WTC11 (cell line): ENCODE data around the gene RGS9.

Experiments used
- ATF6 ChIP-seq: sonication (generic); formaldehyde crosslinking; IDR thresholded peaks from 2 replicates; pipeline ENCODE4 v1.8.1; 2023; ENCODE audit warnings: mild to moderate bottlenecking, missing genetic modification reagents
- CDX4 ChIP-seq: fragments of 250-450 bp; sonication (Bioruptor Pico); IDR thresholded peaks from 2 replicates; pipeline ENCODE4 v1.9.0; 2021; ENCODE audit warnings: moderate library complexity, mild to moderate bottlenecking, inconsistent platforms, borderline replicate concordance
- CTCF ChIP-seq: fragments of 200-600 bp; IDR thresholded peaks from 2 replicates; pipeline ENCODE4 v1.8.0; 2022; ENCODE audit warnings: antibody characterized with exemption
- FOXK1 ChIP-seq: sonication (generic); formaldehyde crosslinking; IDR thresholded peaks from 2 replicates; pipeline ENCODE4 v1.8.0; 2022; ENCODE audit warnings: mild to moderate bottlenecking, moderate library complexity, missing genetic modification reagents
- MAX ChIP-seq: sonication (generic); formaldehyde crosslinking; IDR thresholded peaks from 2 replicates; pipeline ENCODE4 v1.8.0; 2022; ENCODE audit warnings: mild to moderate bottlenecking, missing genetic modification reagents
- MXD4 ChIP-seq: fragments of 250-450 bp; sonication (Bioruptor Pico); IDR thresholded peaks from 2 replicates; pipeline ENCODE4 v1.8.0; 2021; ENCODE audit warnings: mild to moderate bottlenecking, moderate library complexity, borderline replicate concordance
- SP1 ChIP-seq: sonication (generic); formaldehyde crosslinking; conservative IDR thresholded peaks from 2 replicates; pipeline ENCODE4 v1.8.1; 2022; ENCODE audit warnings: missing genetic modification reagents
- TEAD4 ChIP-seq: sonication (generic); formaldehyde crosslinking; IDR thresholded peaks from 2 replicates; pipeline ENCODE4 v1.8.0; 2022; ENCODE audit warnings: mild to moderate bottlenecking, missing genetic modification reagents
- ZNF512 ChIP-seq: sonication (generic); formaldehyde crosslinking; IDR thresholded peaks from 2 replicates; pipeline ENCODE4 v1.8.1; 2022; ENCODE audit warnings: missing genetic modification reagents, borderline replicate concordance

- TF ChIP-seq TEAD4, result no peak
- TF ChIP-seq CTCF, result no peak
- no peak for TF ChIP-seq SP1 (CRISPR knock-in tag)
- TF ChIP-seq CDX4, result no peak
- TF ChIP-seq FOXK1, result no peak
- no peak for TF ChIP-seq MAX (CRISPR knock-in tag)
- no peak for TF ChIP-seq ZNF512
- no peak for TF ChIP-seq ATF6 (CRISPR knock-in tag)
- no peak for TF ChIP-seq MXD4 (CRISPR knock-in tag)
Measured at GRCh38 chr17:65195716-65196115, 58.5 kb downstream of the RGS9 start.
